ENCODE results near the gene PRMT7.

PRMT7 gene

GRCh38 chr16:68378436-68379415 is 67.9 kb downstream of the PRMT7 start:
- DNase-seq: no peak

- no peak for DNase-seq
Measured at GRCh38 chr16:68379472-68380347, 68.9 kb downstream of the PRMT7 start.

GRCh38 chr16:68380348-68380670 is 69.5 kb downstream of the PRMT7 start:
- no peak for DNase-seq

- no peak for DNase-seq
Measured at GRCh38 chr16:68380676-68381362, 70.0 kb downstream of the PRMT7 start.

- DNase-seq: no peak
Measured at GRCh38 chr16:68381363-68381724, 70.5 kb downstream of the PRMT7 start.

- DNase-seq: no peak
Measured at GRCh38 chr16:68382296-68382718, 71.5 kb downstream of the PRMT7 start.

- no peak for DNase-seq
Measured at GRCh38 chr16:68383858-68384257, 73.0 kb downstream of the PRMT7 start.

- no peak for DNase-seq
Measured at GRCh38 chr16:68384288-68385161, 73.7 kb downstream of the PRMT7 start.

- no peak for DNase-seq
Measured at GRCh38 chr16:68385371-68385770, 74.6 kb downstream of the PRMT7 start.

- no peak for DNase-seq
Measured at GRCh38 chr16:68386628-68387027, 75.8 kb downstream of the PRMT7 start.

- no peak for DNase-seq
Measured at GRCh38 chr16:68387301-68387700, 76.5 kb downstream of the PRMT7 start.

GRCh38 chr16:68388124-68388523 is 77.3 kb downstream of the PRMT7 start:
- DNase-seq: no peak

- no peak for DNase-seq
Measured at GRCh38 chr16:68389006-68389405, 78.2 kb downstream of the PRMT7 start.

- DNase-seq: no peak
Measured at GRCh38 chr16:68389750-68390371, 79.0 kb downstream of the PRMT7 start.

- no peak for DNase-seq
Measured at GRCh38 chr16:68393333-68393732, 82.5 kb downstream of the PRMT7 start.

- DNase-seq: no peak
Measured at GRCh38 chr16:68395167-68395786, 84.5 kb downstream of the PRMT7 start.

- DNase-seq: no peak
Measured at GRCh38 chr16:68395815-68396214, 85.0 kb downstream of the PRMT7 start.

- DNase-seq: no peak
Measured at GRCh38 chr16:68396481-68396880, 85.7 kb downstream of the PRMT7 start.

GRCh38 chr16:68397710-68398201 is 86.9 kb downstream of the PRMT7 start:
- no peak for DNase-seq

- DNase-seq: no peak
Measured at GRCh38 chr16:68399456-68399855, 88.6 kb downstream of the PRMT7 start.

Data from NK-92 treated with Interleukin-12 subunit alpha and Interleukin-12 subunit beta, amount 100 ng/mL, for 24 hours (cell line).